PC-9 (cell line): Measurements from ENCODE around the gene SUCO. TPM values are rescaled to one million over a fixed set of nuclear protein-coding genes. Genes with fewer than 3 reads are reported as not detected.

Experiments
- BruUV-seq: library from RNA; stranded (reverse); fragments of 400-500 nt; replicated peaks from 2 replicates; lab custom pipeline; 2021; lab: Mats Ljungman, UMichigan
- CTCF ChIA-PET: fragments of 300-600 bp; sonication (Branson Sonifier 250); formaldehyde crosslinking; loops from one replicate; lab custom pipeline; 2022; ENCODE audit warnings: antibody characterized with exemption; lab: Charles Lee
- POLR2A ChIA-PET: fragments of 300-600 bp; sonication (Branson Sonifier 250); formaldehyde crosslinking; loops from one replicate; lab custom pipeline; 2022; ENCODE audit warnings: antibody characterized with exemption; ENCODE audit not compliant: unreplicated experiment; lab: Charles Lee
- DNase-seq, 2 experiments: peaks; one replicate each; pipeline versions ENCODE4 v3.0.0 to v3.0.0-alpha.2; 2015 to 2022; ENCODE audit warnings: mixed read lengths in 1 of 2
- H2AFZ ChIP-seq: fragments of 200-600 bp; sonication (generic); 2 replicates; pipeline ENCODE4 v1.8.1; 2017; ENCODE audit warnings: antibody characterized with exemption
- H3F3A ChIP-seq: fragments of 200-600 bp; sonication (generic); 2 replicates; pipeline ENCODE4 v1.8.1; 2017; ENCODE audit warnings: antibody characterized with exemption, mild to moderate bottlenecking, low read depth; ENCODE audit not compliant: insufficient read depth
- H3K27ac ChIP-seq: fragments of 200-600 bp; sonication (generic); 2 replicates; pipeline ENCODE4 v1.6.1; 2016; ENCODE audit warnings: mixed run types
- H3K27me3 ChIP-seq: fragments of 200-600 bp; sonication (generic); 2 replicates; pipeline ENCODE4 v1.6.1; 2016; ENCODE audit warnings: low read depth, mixed run types; ENCODE audit not compliant: insufficient read depth
- H3K36me3 ChIP-seq: fragments of 200-600 bp; sonication (generic); 2 replicates; pipeline ENCODE4 v1.6.1; 2016; ENCODE audit warnings: low read depth, mixed run types
- H3K4me1 ChIP-seq: fragments of 200-600 bp; sonication (generic); replicated peaks from 2 replicates; pipeline ENCODE4 v1.6.1; 2016; ENCODE audit warnings: mixed run types; ENCODE audit not compliant: insufficient read depth
- H3K4me2 ChIP-seq: fragments of 200-600 bp; sonication (generic); 2 replicates; pipeline ENCODE4 v1.6.1; 2017; ENCODE audit warnings: mixed run types
- H3K4me3 ChIP-seq: fragments of 200-600 bp; sonication (generic); 2 replicates; pipeline ENCODE4 v1.6.1; 2016; ENCODE audit warnings: mixed run types
- H3K79me2 ChIP-seq: fragments of 200-600 bp; sonication (generic); 2 replicates; pipeline ENCODE4 v1.6.1; 2017; ENCODE audit warnings: low read depth, mixed run types
- H3K9me2 ChIP-seq: fragments of 200-600 bp; sonication (generic); 2 replicates; pipeline ENCODE4 v1.8.1; 2017; ENCODE audit warnings: mild to moderate bottlenecking; ENCODE audit not compliant: insufficient read depth
- H3K9me3 ChIP-seq: fragments of 200-600 bp; sonication (generic); 2 replicates; pipeline ENCODE4 v1.8.1; 2016; ENCODE audit warnings: low read depth; ENCODE audit not compliant: insufficient read depth
- H4K20me1 ChIP-seq: fragments of 200-600 bp; sonication (generic); 2 replicates; pipeline ENCODE4 v1.8.1; 2017; ENCODE audit not compliant: insufficient read depth
- CTCF ChIP-seq: fragments of 200-600 bp; sonication (generic); conservative IDR thresholded peaks from 2 replicates; pipeline ENCODE4 v1.6.1; 2017; ENCODE audit warnings: mixed run types, antibody characterized with exemption, mild to moderate bottlenecking, moderate library complexity
- EZH2 ChIP-seq: fragments of 200-600 bp; sonication (generic); IDR thresholded peaks from 2 replicates; pipeline ENCODE4 v1.8.0; 2017; ENCODE audit warnings: antibody characterized with exemption, low read depth
- intact Hi-C: fragments of 100-400 bp; cut with micrococcal nuclease; formaldehyde crosslinking; loops from one replicate; pipeline ENCODE4 v1.10.0; 2022; ENCODE audit not compliant: unreplicated experiment
- total RNA-seq: library from RNA; stranded (reverse); gene quantifications from 2 replicates; pipeline ENCODE4 v1.2.3, GENCODE V29; 2021

SUCO gene
- total RNA-seq, 1 experiment from 2014 or later: 34.0 TPM

GRCh38 chr1:172559572-172560210 lies 26.7 kb downstream of the SUCO start:
- DNase-seq: no peak
- Histone ChIP-seq H3K4me3 (no peak overlapping the region), H2AFZ (no peak overlapping the region), H3K4me1 (no peaks in the 10 kb centered on the region), H3F3A (no peaks in the 10 kb centered on the region), H3K36me3 (peaks cover 37% of the 10 kb centered on the region; the same call in 1 of the 2 replicates), H3K9me2 (no peaks in the 10 kb centered on the region), H4K20me1 (no peaks in the 10 kb centered on the region), H3K27ac (no peak overlapping the region), H3K79me2 (no peaks in the 10 kb centered on the region), H3K27me3 (no peaks in the 10 kb centered on the region), H3K9me3 (no peaks in the 10 kb centered on the region), H3K4me2 (no peak overlapping the region)
- TF ChIP-seq CTCF: no peak
- TF ChIP-seq EZH2: no peak
- no TSS peak for BruUV-seq
- ChIA-PET POLR2A (no interaction called here), CTCF (no interaction called here)
- intact Hi-C loops: no loop called here

DNA sequence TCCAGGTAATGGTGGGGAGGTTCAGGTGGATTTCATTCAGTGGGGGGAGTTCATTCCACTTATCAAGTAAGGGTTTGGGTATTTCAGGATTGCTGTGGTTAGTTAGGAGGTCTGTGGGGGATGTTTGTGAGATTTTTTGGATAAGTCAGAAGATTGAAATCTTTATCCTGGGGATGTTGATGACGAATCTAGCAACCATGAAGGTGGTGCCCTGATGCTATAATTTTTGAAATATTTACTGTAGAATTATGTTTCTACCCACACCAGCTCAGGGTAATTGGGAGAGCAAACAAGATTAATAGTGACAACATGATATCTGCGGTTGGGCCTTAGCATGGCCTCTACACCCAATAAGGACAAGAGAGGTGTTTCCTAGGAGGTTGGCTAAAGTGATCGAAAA lies 28.3 kb downstream of the SUCO start:
- BruUV-seq: no TSS peak
- no peak for DNase-seq
- H3K4me2 ChIP-seq: no peak overlapping the region
- no peaks in the 10 kb centered on the region for H3F3A ChIP-seq
- H3K9me2 ChIP-seq: no peaks in the 10 kb centered on the region
- intact Hi-C loops: no loop called here
- no peak overlapping the region for H3K4me3 ChIP-seq
- peaks cover 35% of the 10 kb centered on the region; the same call in 1 of the 2 replicates for H3K36me3 ChIP-seq
- POLR2A ChIA-PET: no interaction called here
- no peaks in the 10 kb centered on the region for H3K27me3 ChIP-seq
- H3K27ac ChIP-seq: no peak overlapping the region
- no peaks in the 10 kb centered on the region for H4K20me1 ChIP-seq
- no peaks in the 10 kb centered on the region for H3K79me2 ChIP-seq
- TF ChIP-seq CTCF (no peak), EZH2 (no peak)
- H3K4me1 ChIP-seq: no peaks in the 10 kb centered on the region
- H3K9me3 ChIP-seq: no peaks in the 10 kb centered on the region
- H2AFZ ChIP-seq: no peak overlapping the region
- CTCF ChIA-PET: no interaction called here

DNA sequence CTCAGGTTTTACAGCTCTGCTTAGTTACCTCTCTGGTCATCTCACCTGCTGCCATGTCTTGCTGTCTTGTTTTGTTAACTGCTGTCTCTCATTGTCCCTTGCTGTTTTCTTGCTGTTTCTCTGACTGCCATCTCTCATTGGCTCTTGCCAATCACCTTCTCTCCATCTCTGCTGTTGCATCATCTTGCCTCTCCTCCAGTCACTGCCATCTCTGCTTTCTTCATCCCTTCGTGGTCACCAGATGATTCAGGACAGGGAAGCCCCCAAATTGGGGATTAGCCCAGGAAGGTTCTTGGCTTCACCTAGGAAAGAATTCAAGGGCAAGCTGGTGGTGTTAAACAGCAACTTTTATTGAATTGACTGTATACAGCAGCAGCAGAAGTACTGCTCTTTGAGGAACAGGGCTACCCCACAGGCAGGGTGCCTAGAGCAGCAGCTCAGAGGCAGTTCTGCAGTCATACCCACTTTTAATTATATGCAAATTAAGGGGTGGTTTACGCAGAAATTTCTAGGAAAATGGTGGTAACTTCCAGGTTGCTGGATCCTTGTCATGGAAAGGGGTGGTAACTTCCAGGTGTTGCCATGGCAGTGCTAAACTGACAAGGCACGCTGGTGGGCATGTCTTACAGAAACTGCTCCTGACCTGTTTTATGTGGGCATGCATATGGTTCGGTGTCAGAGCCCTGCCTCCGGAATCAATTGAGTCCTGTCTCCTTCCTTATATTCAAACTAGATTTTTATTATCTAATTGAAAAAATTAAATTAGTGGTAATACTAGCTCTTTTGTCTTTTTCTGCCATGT lies 33.4 kb downstream of the SUCO start:
- Histone ChIP-seq H3K79me2 (no peaks in the 10 kb centered on the region), H2AFZ (no peak overlapping the region), H3K4me3 (no peak overlapping the region), H3K27me3 (no peaks in the 10 kb centered on the region), H3K9me2 (no peaks in the 10 kb centered on the region), H3K9me3 (peaks cover 6% of the 10 kb centered on the region; the same call in 1 of the 2 replicates), H3K36me3 (peaks cover 38% of the 10 kb centered on the region), H3K27ac (no peak overlapping the region), H4K20me1 (no peaks in the 10 kb centered on the region), H3F3A (no peaks in the 10 kb centered on the region; the same call in 1 of the 2 replicates), H3K4me1 (no peaks in the 10 kb centered on the region), H3K4me2 (no peak overlapping the region)
- TF ChIP-seq EZH2 (no peak), CTCF (no peak)
- DNase-seq: no peak
- intact Hi-C loops: no loop called here
- no TSS peak for BruUV-seq
- ChIA-PET CTCF (no interaction called here), POLR2A (no interaction called here)
